Panc1 (cell line): ENCODE measurements around the gene ITPR3.

Experiments used
- CTCF ChIP-seq: fragments of 450-650 bp; IDR thresholded peaks from 2 replicates; pipeline ENCODE4 v1.5.1; 2017; ENCODE audit warnings: mild to moderate bottlenecking
- POLR2AphosphoS5 ChIP-seq: IDR thresholded peaks from 2 replicates; pipeline ENCODE4 v1.6.1; 2012; ENCODE audit warnings: mild to moderate bottlenecking, low read depth, low read length, moderate library complexity
- REST ChIP-seq, 2 experiments: IDR thresholded peaks; 2 replicates each; pipeline ENCODE4 v1.6.1; 2011 to 2012; ENCODE audit warnings: low read depth in 2 of 2, control low read depth in 1 of 2, low read length in 1 of 2, mild to moderate bottlenecking in 1 of 2, moderate library complexity in 1 of 2; ENCODE audit not compliant: insufficient read depth in 1 of 2
- SIN3A ChIP-seq: IDR thresholded peaks from 2 replicates; pipeline ENCODE4 v1.6.1; 2012; ENCODE audit warnings: low read depth, mild to moderate bottlenecking, low read length, moderate library complexity, borderline replicate concordance; ENCODE audit not compliant: insufficient read depth

GRCh38 chr6:33677143-33677660 is 56.1 kb downstream of the ITPR3 start:
- TF ChIP-seq SIN3A (no peak), CTCF (no peak), REST (IDR thresholded peaks at IDR 0.05; ENCODE audit: insufficient read depth in 1 of 2, low read depth in 2 of 2, low read length in 1 of 2) (no peak), POLR2AphosphoS5 (no peak)
